IgD-negative memory B cell (primary cell): Measurements from ENCODE around the gene SGIP1. TPM values are rescaled to one million over a fixed set of nuclear protein-coding genes. Genes with fewer than 3 reads are reported as not detected.

ENCODE experiments used
- H3K27ac Mint-ChIP-seq, 3 donors: one replicate each; pipeline ENCODE4 v1.8.0; 2020 to 2022; ENCODE audit warnings: mild to moderate bottlenecking in 3 of 3, mixed read lengths in 3 of 3, moderate library complexity in 1 of 3
- H3K27me3 Mint-ChIP-seq: one replicate; pipeline ENCODE4 v1.8.0; 2021; ENCODE audit warnings: mixed read lengths
- H3K36me3 Mint-ChIP-seq: one replicate; pipeline ENCODE4 v1.8.0; 2020; ENCODE audit warnings: mild to moderate bottlenecking, mixed read lengths
- H3K4me1 Mint-ChIP-seq, 3 donors: one replicate each; pipeline ENCODE4 v1.8.0; 2020 to 2022; ENCODE audit warnings: mixed read lengths in 3 of 3, mild to moderate bottlenecking in 1 of 3
- H3K4me3 Mint-ChIP-seq, 4 donors: one replicate each; pipeline ENCODE4 v1.8.0; 2020 to 2022; ENCODE audit warnings: mild to moderate bottlenecking in 4 of 4, mixed read lengths in 4 of 4, moderate library complexity in 3 of 4
- H3K9me3 Mint-ChIP-seq, 3 donors: one replicate each; pipeline ENCODE4 v1.8.0; 2020 to 2021; ENCODE audit warnings: mixed read lengths in 3 of 3, mild to moderate bottlenecking in 1 of 3
- polyA plus RNA-seq: library from polyadenylated mRNA; unstranded; fragments of 300-500 nt; fragmentation: Illumina TruSeq; gene quantifications from one replicate; pipeline ENCODE4 v1.2.3, GENCODE V29; 2021

SGIP1 gene
- polyA plus RNA-seq: 0.71 TPM

GRCh38 chr1:66533804-66534740 is at the start of gene SGIP1:
Gene SGIP1 (plus strand): TSS chr1:66534153. CDS start chr1:66534359, 206 bp downstream.
- H3K27me3 Mint-ChIP-seq: peaks cover 26% of the 10 kb centered on the region
- H3K4me3 Mint-ChIP-seq: peak within 1 kb of the TSS in 3 of 4 donors; percentile 14 to 86 (median 75)
- no peaks in the 10 kb centered on the region for H3K36me3 Mint-ChIP-seq
- peaks cover 3 to 11% (median 4%) of the 10 kb centered on the region in 3 donors for H3K4me1 Mint-ChIP-seq
- no peaks in the 10 kb centered on the region for H3K9me3 Mint-ChIP-seq
- no peak within 1 kb of the TSS for H3K27ac Mint-ChIP-seq

- H3K4me1 Mint-ChIP-seq: peaks cover 0 to 3% (median 1%) of the 10 kb centered on the region in 3 donors
- H3K9me3 Mint-ChIP-seq: no peaks in the 10 kb centered on the region
- H3K27ac Mint-ChIP-seq: no peak overlapping the region
- no peak overlapping the region for H3K4me3 Mint-ChIP-seq
- peaks cover under 1% of the 10 kb centered on the region for H3K27me3 Mint-ChIP-seq
- no peaks in the 10 kb centered on the region for H3K36me3 Mint-ChIP-seq
Measured at GRCh38 chr1:66489151-66489550, 44.8 kb upstream of the SGIP1 start.

GRCh38 chr1:66489972-66490601 is 43.9 kb upstream of the SGIP1 start:
- Mint-ChIP-seq H3K9me3 (no peaks in the 10 kb centered on the region), H3K27me3 (peaks cover 3% of the 10 kb centered on the region), H3K4me1 (peaks cover 0 to 3% (median 1%) of the 10 kb centered on the region in 3 donors), H3K36me3 (no peaks in the 10 kb centered on the region), H3K4me3 (no peak overlapping the region), H3K27ac (no peak overlapping the region)

- H3K36me3 Mint-ChIP-seq: no peaks in the 10 kb centered on the region
- H3K9me3 Mint-ChIP-seq: no peaks in the 10 kb centered on the region
- H3K4me1 Mint-ChIP-seq: peaks cover 0 to 3% (median 1%) of the 10 kb centered on the region in 3 donors
- no peak overlapping the region for H3K27ac Mint-ChIP-seq
- no peak overlapping the region for H3K4me3 Mint-ChIP-seq
- peaks cover 3% of the 10 kb centered on the region for H3K27me3 Mint-ChIP-seq
Measured at GRCh38 chr1:66490816-66491215, 43.1 kb upstream of the SGIP1 start.

- H3K4me3 Mint-ChIP-seq: no peak overlapping the region
- H3K4me1 Mint-ChIP-seq: peaks cover 0 to 3% (median 1%) of the 10 kb centered on the region in 3 donors
- no peak overlapping the region for H3K27ac Mint-ChIP-seq
- H3K9me3 Mint-ChIP-seq: no peaks in the 10 kb centered on the region
- no peaks in the 10 kb centered on the region for H3K36me3 Mint-ChIP-seq
- peaks cover 3% of the 10 kb centered on the region for H3K27me3 Mint-ChIP-seq
Measured at GRCh38 chr1:66492424-66492823, 41.5 kb upstream of the SGIP1 start.

- Mint-ChIP-seq H3K4me3 (no peak overlapping the region), H3K9me3 (no peaks in the 10 kb centered on the region), H3K27ac (no peak overlapping the region), H3K4me1 (peaks cover 0 to 3% (median 1%) of the 10 kb centered on the region in 3 donors), H3K27me3 (peaks cover 4% of the 10 kb centered on the region), H3K36me3 (no peaks in the 10 kb centered on the region)
Measured at GRCh38 chr1:66493731-66494130, 40.2 kb upstream of the SGIP1 start.

- peak overlapping the region in 1 of 4 donors; percentile 29 for H3K4me3 Mint-ChIP-seq
- H3K27me3 Mint-ChIP-seq: peaks cover 5% of the 10 kb centered on the region
- H3K36me3 Mint-ChIP-seq: no peaks in the 10 kb centered on the region
- H3K4me1 Mint-ChIP-seq: peaks cover 0 to 3% (median 1%) of the 10 kb centered on the region in 3 donors
- peaks cover 0 to 2% (median 0%) of the 10 kb centered on the region in 3 donors for H3K9me3 Mint-ChIP-seq
- H3K27ac Mint-ChIP-seq: no peak overlapping the region
Measured at GRCh38 chr1:66494482-66494881, 39.5 kb upstream of the SGIP1 start.

GRCh38 chr1:66495495-66495894 is 38.5 kb upstream of the SGIP1 start:
- no peaks in the 10 kb centered on the region for H3K36me3 Mint-ChIP-seq
- H3K4me3 Mint-ChIP-seq: no peak overlapping the region
- H3K27me3 Mint-ChIP-seq: peaks cover 5% of the 10 kb centered on the region
- no peak overlapping the region for H3K27ac Mint-ChIP-seq
- H3K9me3 Mint-ChIP-seq: peaks cover 0 to 2% (median 0%) of the 10 kb centered on the region in 3 donors
- H3K4me1 Mint-ChIP-seq: peaks cover 0 to 1% (median under 1%) of the 10 kb centered on the region in 3 donors

- H3K36me3 Mint-ChIP-seq: no peaks in the 10 kb centered on the region
- H3K9me3 Mint-ChIP-seq: peaks cover 0 to 2% (median 0%) of the 10 kb centered on the region in 3 donors
- peaks cover 5% of the 10 kb centered on the region for H3K27me3 Mint-ChIP-seq
- H3K4me1 Mint-ChIP-seq: no peaks in the 10 kb centered on the region
- no peak overlapping the region for H3K4me3 Mint-ChIP-seq
- no peak overlapping the region for H3K27ac Mint-ChIP-seq
Measured at GRCh38 chr1:66497910-66498309, 36.0 kb upstream of the SGIP1 start.

- no peaks in the 10 kb centered on the region for H3K36me3 Mint-ChIP-seq
- H3K4me1 Mint-ChIP-seq: no peaks in the 10 kb centered on the region
- H3K9me3 Mint-ChIP-seq: peaks cover 0 to 2% (median 0%) of the 10 kb centered on the region in 3 donors
- H3K27ac Mint-ChIP-seq: no peak overlapping the region
- H3K27me3 Mint-ChIP-seq: peaks cover 2% of the 10 kb centered on the region
- no peak overlapping the region for H3K4me3 Mint-ChIP-seq
Measured at GRCh38 chr1:66500301-66500700, 33.7 kb upstream of the SGIP1 start.

- no peak overlapping the region for H3K4me3 Mint-ChIP-seq
- no peaks in the 10 kb centered on the region for H3K36me3 Mint-ChIP-seq
- peaks cover 2% of the 10 kb centered on the region for H3K27me3 Mint-ChIP-seq
- no peaks in the 10 kb centered on the region for H3K4me1 Mint-ChIP-seq
- no peak overlapping the region for H3K27ac Mint-ChIP-seq
- peaks cover 0 to 2% (median 0%) of the 10 kb centered on the region in 3 donors for H3K9me3 Mint-ChIP-seq
Measured at GRCh38 chr1:66502086-66502485, 31.9 kb upstream of the SGIP1 start.

GRCh38 chr1:66503841-66504470 is 30.0 kb upstream of the SGIP1 start:
- Mint-ChIP-seq H3K27ac (no peak overlapping the region), H3K4me3 (no peak overlapping the region), H3K4me1 (no peaks in the 10 kb centered on the region), H3K36me3 (peaks cover 2% of the 10 kb centered on the region), H3K27me3 (no peaks in the 10 kb centered on the region), H3K9me3 (peaks cover 0 to 2% (median 0%) of the 10 kb centered on the region in 3 donors)

GRCh38 chr1:66505671-66506392 is 28.1 kb upstream of the SGIP1 start:
- H3K4me1 Mint-ChIP-seq: no peaks in the 10 kb centered on the region
- peaks cover 2% of the 10 kb centered on the region for H3K27me3 Mint-ChIP-seq
- no peak overlapping the region for H3K4me3 Mint-ChIP-seq
- H3K9me3 Mint-ChIP-seq: no peaks in the 10 kb centered on the region
- peaks cover 2% of the 10 kb centered on the region for H3K36me3 Mint-ChIP-seq
- H3K27ac Mint-ChIP-seq: no peak overlapping the region

GRCh38 chr1:66506393-66506687 is 27.6 kb upstream of the SGIP1 start:
- Mint-ChIP-seq H3K27me3 (peaks cover 2% of the 10 kb centered on the region), H3K9me3 (no peaks in the 10 kb centered on the region), H3K27ac (no peak overlapping the region), H3K36me3 (peaks cover 2% of the 10 kb centered on the region), H3K4me1 (no peaks in the 10 kb centered on the region), H3K4me3 (no peak overlapping the region)

- no peaks in the 10 kb centered on the region for H3K4me1 Mint-ChIP-seq
- H3K36me3 Mint-ChIP-seq: peaks cover 2% of the 10 kb centered on the region
- peaks cover 2% of the 10 kb centered on the region for H3K27me3 Mint-ChIP-seq
- no peak overlapping the region for H3K27ac Mint-ChIP-seq
- no peaks in the 10 kb centered on the region for H3K9me3 Mint-ChIP-seq
- no peak overlapping the region for H3K4me3 Mint-ChIP-seq
Measured at GRCh38 chr1:66506991-66507390, 27.0 kb upstream of the SGIP1 start.
